HG03565 (cell line): ENCODE measurements around the gene CORT.
A peak's percentile ranks its signal among the peaks of the same experiment; 100 is the strongest.
"Not testable (repeated sequence)": the region's sequence is repeated elsewhere in the genome, so short reads cannot be mapped to it uniquely, and the experiment has no call there.

Experiments used
- ATAC-seq: cut with Tn5 transposase; IDR thresholded peaks from one replicate; pipeline ENCODE4 v1.9.1; 2021; ENCODE audit warnings: mild to moderate bottlenecking, moderate library complexity; ENCODE audit not compliant: unreplicated experiment

CORT gene

DNA sequence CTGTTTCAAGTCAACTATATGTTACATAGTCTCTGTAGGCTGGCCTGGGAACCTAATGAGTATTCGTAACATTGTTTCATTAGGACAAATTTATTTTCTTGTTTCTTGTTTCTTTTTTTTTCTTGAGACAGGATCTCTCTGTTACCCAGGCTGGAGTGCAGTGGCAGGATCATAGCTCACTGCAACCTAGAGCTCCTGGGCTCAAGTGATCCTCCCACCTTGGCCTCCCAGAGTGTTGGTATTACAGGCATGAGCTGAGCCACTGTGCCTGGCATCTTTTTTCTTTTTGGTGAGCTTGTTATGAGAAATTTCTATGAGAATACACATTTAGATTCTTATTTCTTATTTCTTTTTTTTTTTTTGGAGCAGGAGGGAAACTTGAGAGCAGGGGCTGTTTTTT lies 12.8 kb upstream of the CORT start:
- no peak for ATAC-seq

DNA sequence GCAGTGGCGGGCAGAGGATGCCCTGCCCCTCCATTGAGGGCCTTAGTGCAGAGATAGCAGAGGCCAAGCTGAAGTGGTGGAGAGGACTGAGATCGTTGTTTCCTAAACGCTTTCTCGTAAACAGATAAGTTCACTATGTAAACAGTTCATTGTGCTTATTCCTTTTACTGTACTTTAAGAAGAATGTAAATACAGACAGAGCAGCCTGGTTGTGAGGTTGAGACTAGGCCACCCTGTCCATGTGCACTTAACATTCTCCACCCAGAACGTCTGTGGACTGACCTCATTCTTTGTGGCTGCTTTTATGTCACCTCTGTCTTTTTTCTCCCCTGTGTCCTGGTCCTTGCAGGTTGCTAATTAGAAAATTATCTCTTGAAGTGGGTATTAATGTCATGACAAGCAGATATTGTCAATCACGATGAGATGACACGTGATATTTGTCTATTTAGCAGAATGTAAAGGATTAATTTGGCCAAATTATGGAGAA lies 11.1 kb upstream of the CORT start:
- no peak for ATAC-seq

DNA sequence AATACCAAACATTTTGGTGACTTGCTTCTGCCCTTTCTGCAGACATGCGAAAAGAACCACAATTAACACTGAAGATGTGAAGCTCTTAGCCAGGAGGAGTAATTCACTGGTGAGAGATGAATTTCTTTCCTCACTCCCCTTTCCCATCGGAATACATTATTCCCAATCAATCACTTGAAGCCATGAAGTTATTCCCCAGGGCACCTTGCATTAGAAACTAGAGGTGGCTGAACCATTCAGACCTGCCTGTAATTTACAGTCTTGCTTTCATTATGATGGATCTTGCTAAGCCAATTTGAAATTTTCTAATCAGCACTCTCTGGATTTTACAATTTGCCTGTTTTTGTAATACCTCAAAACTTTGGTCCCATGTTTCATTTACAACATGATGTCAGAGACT lies 9.5 kb upstream of the CORT start:
- no peak for ATAC-seq

DNA sequence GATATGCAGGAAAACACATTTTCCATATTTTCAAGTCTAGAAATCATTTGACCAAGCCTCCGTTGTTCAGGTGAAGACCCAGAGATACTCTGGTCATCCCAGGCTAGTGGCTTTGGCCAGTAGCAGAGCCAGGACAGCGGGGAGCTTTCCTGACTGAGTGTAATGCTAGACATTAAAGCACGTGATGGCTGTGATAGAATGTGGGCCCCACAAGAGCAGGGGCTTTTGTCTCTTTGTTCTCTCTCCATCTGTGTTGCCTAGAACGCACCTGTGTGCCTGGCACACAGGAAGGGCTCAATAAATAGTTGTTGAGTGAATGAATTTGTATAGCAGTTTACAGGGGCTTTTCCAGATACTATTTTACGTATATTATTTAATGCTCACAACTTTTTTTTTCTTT lies 9.0 kb upstream of the CORT start:
- ATAC-seq = no peak

DNA sequence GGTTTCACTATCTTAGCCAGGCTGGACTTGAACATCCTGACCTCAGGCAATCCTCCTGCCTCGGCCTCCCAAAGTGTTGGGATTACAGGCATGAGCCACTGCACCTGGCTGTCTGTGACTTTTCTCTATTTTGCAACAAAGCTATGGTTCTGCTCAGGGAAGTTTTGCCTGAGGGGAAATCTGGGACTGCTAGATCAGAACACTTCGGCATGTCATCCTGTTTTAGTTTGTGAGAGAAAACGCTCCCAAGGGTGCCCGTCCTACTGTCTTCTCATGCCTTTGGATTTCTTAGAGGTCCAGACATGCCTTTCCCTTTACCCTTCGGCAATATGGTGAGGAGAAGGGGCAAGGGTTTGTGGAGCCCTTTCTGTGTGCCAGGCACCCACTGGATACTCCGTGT lies 5.6 kb upstream of the CORT start:
- no peak for ATAC-seq

DNA sequence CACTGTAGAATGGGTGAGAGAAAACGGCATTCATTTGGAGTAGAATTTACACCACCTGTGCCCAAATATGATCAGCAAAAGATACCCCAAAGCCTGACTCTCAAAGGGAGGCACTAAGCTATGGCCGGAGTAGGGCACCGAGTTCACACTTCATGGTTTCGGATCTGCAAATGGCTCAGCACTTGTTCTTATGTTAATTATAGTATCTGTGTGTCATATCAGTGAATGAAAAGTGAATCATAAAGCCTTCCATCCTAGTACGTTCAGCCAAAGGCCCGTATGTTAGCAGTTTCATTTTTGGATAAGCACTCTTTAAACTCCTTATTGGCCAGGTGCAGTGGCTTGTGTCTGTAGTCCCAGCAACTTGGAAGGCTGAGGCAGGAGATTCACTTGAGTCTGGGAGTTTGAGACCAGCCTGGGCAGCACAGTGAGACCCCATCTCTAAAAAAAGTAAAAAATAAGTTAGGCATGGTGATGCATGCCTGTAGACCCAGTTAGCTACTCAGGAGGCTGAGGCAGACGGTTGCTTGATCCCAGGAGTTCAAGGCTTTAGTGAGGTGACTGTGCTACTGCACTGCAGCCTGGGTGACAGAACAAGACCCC lies 4.9 kb upstream of the CORT start:
- ATAC-seq = no peak

DNA sequence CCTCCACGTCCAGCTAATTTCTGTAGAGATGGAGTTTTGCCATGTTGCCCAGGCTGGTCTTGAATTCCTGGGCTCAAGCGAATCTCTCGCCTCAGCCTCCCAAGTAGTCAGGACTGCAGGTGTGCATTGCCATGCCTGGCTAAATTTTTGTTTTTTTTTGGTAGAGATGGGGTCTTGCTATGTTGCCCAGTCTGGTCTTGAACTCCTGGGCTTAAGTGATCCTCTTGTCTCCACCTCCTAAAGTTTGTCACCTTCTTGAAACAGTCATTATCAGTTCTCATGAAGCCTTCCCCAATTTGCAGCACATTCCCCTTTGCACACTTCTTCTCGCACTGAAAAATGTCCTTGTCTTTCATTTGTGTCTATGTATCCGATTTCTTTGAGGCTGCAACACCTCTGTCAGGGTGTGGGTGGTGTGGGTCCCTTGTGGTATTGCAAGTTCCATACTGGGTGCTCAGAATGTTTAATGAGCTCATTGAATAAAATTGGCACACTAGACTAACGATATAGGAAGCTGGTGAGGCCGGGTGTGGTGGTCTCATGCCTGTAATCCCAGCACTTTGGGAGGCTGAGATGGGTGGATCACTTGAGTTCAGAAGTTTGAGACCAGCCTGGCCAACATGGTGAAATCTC lies 2.9 kb upstream of the CORT start:
- ATAC-seq = no peak

DNA sequence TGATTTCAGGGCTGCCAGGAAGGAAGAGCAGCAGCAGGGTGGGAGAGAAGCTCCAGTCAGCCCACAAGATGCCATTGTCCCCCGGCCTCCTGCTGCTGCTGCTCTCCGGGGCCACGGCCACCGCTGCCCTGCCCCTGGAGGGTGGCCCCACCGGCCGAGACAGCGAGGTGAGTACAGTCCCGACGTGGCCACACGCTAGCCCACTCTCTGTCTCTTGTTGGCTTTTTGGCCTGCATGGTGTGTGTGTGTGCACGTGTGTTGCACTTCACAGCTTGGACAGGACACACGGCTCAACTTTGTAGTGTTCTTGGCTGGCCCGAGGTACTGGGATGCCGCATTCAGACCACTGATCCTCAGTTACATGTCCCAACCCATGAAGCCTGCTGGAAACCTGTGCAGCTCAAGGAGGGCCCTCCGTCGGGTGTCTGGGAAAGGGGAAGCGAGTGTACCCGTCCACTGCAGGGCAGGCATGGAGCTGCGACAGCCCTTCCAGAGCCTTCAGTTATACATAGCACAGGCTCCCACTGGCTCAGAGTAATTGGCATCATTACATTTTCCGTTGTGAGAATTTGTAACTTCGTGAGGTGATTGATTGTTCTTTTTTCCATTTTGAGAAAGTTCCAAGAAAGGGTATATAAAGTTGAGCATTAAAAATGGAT lies 454 bp downstream of the CORT start:
- ATAC-seq = no peak

DNA sequence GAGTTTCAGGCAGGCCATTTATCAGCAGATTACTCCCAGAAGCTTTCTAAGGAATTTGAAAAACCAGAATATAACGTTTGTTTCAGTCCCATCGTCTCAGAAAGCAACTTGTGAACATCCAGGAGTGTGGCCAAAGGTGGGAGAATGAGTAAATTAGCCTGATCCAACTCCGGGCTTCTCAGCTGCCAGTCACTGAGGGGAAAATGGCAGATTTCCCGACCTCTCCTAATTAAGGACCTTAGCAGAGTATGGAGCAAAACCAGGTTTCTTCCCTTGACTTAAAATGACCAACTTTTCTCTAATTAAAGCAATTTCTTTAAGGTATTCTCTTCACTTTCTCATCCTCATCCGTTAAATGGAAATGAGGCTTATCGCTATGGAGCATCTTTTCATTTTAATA lies 1.0 kb downstream of the CORT start:
- no peak for ATAC-seq

DNA sequence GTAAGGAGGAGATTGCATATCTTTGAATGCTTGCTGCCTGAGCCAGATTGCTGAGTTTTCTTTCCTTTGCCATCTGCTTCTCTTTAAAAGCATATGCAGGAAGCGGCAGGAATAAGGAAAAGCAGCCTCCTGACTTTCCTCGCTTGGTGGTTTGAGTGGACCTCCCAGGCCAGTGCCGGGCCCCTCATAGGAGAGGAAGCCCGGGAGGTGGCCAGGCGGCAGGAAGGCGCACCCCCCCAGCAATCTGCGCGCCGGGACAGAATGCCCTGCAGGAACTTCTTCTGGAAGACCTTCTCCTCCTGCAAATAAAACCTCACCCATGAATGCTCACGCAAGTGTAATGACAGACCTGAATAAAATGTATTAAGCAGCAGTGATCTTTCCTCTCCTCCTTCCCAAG lies 1.5 kb downstream of the CORT start:
- ATAC-seq = no peak

DNA sequence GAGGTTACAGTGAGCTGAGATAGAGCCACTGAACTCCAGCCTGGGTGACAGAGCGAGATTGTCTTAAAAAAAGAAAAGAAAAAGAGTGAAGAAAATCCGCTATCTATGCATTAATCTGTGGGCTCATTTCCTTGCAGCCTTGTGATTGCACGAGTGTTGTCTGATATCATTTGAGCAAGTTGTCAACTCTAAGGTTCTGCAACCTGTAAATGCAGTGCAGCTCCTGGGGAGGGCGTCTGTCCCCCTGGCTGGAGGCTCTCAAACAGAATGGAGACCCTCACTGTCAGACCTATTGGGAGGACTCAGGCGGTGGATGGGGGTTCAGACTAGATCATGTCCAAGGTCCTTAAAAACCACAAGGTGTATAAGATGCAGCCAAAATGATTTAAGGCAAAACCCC lies 6.2 kb downstream of the CORT start:
- no peak for ATAC-seq

DNA sequence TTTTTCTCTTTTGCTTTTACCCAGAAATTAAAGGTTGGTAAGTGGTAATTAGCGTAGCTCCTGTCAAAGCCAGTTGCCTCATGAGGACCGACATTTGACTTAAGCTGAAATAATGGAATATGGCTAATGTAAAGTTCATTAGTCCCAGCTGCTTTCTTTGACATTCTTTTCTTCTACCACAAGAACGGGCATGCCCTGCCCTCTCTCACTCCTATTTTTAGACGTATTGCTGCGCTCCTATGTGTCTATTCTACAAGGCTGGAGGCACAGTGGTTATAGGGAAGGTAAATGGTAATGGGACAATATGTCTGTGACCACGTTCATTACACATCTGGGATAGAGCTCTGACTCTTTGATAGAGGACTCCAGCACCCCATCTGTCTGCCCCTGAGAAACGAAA lies 6.8 kb downstream of the CORT start:
- ATAC-seq = no peak

DNA sequence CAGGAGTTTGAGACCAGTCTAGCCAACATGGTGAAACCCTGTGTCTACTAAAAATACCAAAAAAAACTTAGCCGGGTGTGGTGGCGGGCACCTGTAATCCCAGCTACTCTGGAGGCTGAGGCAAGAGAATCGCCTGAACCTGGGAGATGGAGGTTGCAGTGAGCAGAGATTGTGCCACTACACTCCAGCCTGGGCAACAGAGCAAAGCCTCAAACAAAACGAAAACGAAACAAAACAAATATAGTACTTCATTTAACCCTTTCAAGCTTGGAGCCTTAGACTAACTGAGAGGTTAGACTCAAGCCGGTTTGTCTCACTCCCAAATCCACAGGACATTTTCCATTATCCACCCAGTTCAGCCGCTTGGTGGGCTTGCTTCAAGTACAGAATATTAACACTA lies 7.6 kb downstream of the CORT start:
- not testable (repeated sequence) for ATAC-seq

DNA sequence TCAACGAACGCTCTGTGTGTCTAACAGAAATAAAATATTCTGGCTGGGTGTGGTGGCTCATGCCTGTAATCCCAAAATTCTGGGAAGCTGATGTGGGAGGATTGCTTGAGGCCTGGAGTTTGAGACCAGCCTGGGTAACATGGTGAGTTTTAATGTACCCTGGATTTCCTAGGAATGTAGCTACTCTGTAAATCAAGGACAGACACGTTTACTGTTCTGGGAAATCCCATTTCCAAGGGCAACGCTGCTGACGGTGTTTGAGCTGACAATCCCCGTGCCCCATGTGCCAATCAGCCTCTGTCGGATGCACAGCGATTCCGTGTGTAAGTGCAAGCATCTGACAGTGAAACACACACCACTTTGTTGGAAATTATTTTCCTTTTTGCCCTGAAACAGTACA lies 8.0 kb downstream of the CORT start:
- ATAC-seq = no peak

DNA sequence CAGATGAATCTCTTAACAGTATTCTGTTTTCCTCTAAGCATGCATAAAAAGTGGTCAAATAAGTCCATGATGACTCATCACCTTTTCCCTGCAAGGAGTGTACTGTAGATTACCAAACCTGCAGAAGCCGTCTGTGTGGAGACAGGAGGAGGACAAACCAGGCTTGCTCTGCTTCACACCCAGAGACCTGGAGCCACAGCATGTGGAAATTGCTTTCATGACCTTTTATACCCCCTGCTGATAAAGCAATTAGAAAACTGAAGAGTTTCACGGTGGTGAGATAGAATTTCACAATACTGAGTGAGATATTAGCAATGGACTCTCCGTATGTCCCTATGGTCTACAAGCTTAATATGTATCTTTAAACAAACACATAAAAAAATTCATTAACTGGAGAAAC lies 9.4 kb downstream of the CORT start:
- no peak for ATAC-seq

DNA sequence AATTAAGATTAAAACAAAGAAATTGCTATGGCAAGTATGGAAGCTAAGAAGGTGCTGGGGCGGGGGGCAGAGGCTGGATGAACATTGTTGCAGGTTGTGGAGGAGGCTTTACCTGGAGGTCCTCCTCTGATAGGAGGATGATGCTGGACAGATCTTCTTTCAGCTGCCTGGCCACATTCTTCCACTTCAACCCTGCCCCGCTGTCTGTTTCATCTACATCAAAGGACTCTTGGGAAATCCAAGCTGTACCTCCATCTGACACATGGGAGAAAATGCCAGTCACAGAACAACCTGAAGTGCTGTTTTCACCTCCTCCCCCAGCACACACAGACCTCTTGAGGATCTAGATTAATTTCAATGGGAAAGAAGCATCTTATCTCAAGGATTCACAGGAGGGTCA lies 17.2 kb downstream of the CORT start:
- ATAC-seq = no peak

DNA sequence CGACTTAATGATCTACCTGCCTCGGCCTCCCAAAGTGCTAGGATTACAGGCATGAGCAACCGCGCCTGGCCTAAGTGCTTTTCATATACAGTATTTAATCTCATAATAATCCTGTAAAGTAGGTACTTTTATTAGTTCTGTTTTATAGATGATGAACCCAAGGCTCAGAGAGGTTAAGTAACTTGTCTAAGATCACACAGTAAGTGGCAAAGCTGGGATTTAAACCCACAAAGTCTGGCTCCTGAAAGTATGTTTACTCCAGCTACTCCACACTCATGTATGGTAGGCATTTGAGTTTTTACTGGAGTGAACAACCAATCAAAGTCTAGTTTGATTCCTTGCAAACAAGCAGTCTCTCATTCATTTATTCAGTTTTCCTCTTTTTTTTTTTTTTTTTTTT lies 20.2 kb downstream of the CORT start:
- no peak for ATAC-seq

DNA sequence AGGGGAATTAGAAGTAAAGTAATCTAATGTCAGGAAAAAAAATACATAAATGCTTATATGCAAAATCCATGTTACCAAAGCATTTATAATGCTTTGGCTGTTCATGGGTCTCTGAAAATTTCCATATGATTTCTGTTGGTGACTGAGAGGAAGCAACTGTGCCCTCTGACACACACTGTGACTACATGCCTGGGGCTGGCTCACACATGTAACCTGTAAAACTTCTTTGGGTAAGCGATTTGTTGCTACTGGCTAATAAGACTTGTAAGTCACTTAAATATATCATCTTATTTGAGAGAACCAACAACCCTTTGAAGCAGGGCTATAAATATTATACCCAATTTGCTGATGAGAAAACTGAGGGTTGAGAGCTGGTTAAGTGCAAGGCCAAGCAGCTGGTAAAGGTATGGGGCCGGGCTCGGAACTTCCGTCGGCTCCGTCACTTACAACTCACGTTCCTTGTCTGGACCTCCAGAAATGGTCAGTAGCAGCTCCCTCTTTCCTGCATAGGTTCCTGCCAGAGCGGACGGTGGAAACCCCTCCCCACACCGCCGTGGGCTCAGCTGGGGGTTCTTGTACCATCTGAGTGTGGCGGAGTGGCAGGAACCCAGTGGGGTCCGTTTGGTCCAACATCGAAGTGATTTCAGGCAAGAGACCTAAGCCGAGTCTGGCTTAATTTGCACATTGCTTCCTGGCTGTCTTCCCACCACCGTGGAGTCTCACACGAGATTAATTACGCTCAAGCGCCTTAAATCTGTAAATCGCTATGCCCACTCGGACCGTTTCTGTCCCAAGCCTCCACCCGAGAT lies 21.8 kb downstream of the CORT start:
- ATAC-seq = no peak

DNA sequence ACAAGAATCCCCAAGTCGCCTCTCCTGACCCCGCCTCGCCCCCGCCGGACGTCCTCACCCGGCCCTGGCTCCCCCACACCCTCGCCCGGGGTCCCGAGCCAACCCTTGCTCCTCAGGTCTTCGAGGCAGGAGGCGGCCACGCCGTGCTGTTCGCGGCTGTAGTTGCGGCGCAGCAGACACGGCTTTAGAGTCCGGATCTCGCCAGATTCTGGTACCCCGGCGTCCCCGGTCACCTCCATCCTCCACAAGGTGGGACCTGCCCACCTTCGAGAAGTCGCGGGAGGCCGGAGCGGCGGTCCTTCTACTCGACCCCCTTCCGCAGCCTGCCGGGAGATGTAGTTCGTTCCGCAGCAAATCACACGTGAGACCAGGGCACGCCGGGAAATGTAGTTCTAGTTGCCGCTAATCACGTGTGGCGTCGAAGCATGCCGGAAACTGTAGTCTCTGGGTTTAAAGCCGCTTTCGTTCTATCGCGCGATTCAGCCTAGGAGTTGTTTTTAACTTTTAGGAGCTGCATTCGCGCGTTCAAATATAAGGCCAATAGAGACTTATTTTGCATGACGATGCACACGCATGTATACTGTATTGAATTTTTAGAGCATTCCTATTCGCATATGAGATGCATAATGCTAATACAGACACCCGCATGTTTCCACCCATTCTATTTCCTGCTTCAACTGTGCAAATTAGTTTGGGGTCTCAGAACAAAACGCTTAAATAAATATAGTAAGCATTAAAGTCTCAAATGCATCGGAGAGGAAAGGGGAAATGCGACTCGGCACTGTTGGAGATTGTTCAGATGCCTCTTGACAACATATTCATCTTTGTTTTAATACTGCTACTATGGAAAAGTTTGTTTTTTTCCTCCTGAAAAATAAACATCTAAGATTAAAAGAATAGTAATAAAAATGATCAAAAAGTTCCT lies 22.7 kb downstream of the CORT start, which contains the start of gene DFFA:
TSS of gene DFFA (minus strand) at position 310 of the 925 bp plus-strand sequence. CDS start at position 239, 71 bp downstream.
- ATAC-seq = peak; percentile 68

DNA sequence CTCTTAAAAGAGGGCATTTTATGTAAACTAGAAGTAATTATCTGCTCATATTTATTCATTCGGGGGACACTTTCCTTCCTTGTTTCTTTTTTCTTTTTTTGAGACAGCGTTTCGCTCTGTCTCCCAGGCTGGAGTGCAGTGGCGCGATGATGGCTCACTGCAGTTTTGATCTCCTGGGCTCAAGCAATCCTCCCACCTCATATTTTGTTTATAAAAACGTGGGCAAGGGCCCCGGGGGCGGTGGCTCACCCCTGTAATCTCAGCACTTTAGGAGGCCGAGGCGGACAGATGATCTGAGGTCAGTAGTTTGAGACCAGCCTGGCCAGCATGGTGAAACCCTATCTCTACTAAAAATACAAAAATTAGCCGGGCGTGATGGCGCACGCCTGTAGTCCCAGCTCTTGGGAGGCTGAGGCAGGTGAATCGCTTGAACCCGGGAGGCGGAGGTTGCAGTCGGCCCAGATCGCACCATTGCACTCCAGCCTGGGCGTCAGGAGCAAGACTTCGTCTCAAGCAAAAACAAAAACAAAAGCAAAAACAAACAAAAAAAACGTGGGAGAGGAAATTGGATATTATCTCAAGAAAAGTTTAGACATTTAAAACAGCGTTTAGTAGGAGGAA lies 23.4 kb downstream of the CORT start:
- ATAC-seq = no peak
